Upper lobe of left lung (tissue), 6 donors: ENCODE results near the gene ERICH6B. TPM values are rescaled to one million over a fixed set of nuclear protein-coding genes. Genes with fewer than 3 reads are reported as not detected.

ENCODE experiments used
- ATAC-seq, 2 donors: fragments of 200-7000 bp; cut with Tn5 transposase; one replicate each; pipeline ENCODE4 v1.9.1; 2022; ENCODE audit warnings: mild to moderate bottlenecking in 2 of 2, moderate library complexity in 2 of 2; ENCODE audit not compliant: low FRiP score in 2 of 2
- DNase-seq, 2 donors: peaks; one replicate each; pipeline ENCODE4 v3.0.0-alpha.2; 2019 to 2020
- H3K27ac ChIP-seq, 4 donors: fragments of 200-600 bp; sonication (generic); one replicate each; pipeline ENCODE4 v1.5.1; 2016 to 2019
- H3K27me3 ChIP-seq, 4 donors: fragments of 200-600 bp; sonication (generic); one replicate each; pipeline ENCODE4 v1.5.1; 2017 to 2019
- H3K36me3 ChIP-seq, 4 donors: fragments of 200-600 bp; sonication (generic); one replicate each; pipeline ENCODE4 v1.5.1; 2016 to 2019
- H3K4me1 ChIP-seq, 4 donors: fragments of 200-600 bp; sonication (generic); one replicate each; pipeline ENCODE4 v1.5.1; 2018 to 2019
- H3K4me3 ChIP-seq, 4 donors: fragments of 200-600 bp; sonication (generic); one replicate each; pipeline ENCODE4 v1.5.1; 2017 to 2019; ENCODE audit warnings: mild to moderate bottlenecking in 2 of 4, moderate library complexity in 1 of 4
- H3K9me3 ChIP-seq, 4 donors: fragments of 200-600 bp; sonication (generic); one replicate each; pipeline ENCODE4 v1.5.1; 2018 to 2019
- EP300 ChIP-seq, 4 donors: sonication (generic); formaldehyde crosslinking; IDR thresholded peaks; one replicate each; pipeline ENCODE4 v1.5.1; 2017; ENCODE audit warnings: antibody characterized with exemption in 4 of 4, control low read depth in 2 of 4
- POLR2A ChIP-seq, 4 donors: fragments of 450-650 bp; IDR thresholded peaks; one replicate each; pipeline ENCODE4 v1.5.1; 2016 to 2017; ENCODE audit warnings: antibody characterized with exemption in 4 of 4, mild to moderate bottlenecking in 2 of 4
- POLR2AphosphoS5 ChIP-seq, 2 donors: sonication (generic); formaldehyde crosslinking; IDR thresholded peaks; one replicate each; pipeline ENCODE4 v1.5.1; 2017; ENCODE audit warnings: antibody characterized with exemption in 2 of 2
- WGBS, 2 donors: methylation state at CpG; one replicate each; pipeline ENCODE4 v1.1.5; 2017 to 2018; 5-methylcytosine and 5-hydroxymethylcytosine counted together
- total RNA-seq, 6 donors: library from RNA; depleted of rRNA in 4 of 6; stranded (reverse); fragments of >200 nt in 4 of 6; gene quantifications; one replicate each; pipeline versions ENCODE4 v1.1.0 to v1.2.1, GENCODE V29; 2016 to 2021
- TF ChIP-seq, protein P1 (sequence below), 6 experiments: fragments of 450-650 bp in 4 of 6; fragments of 200-600 bp in 2 of 6; sonication (generic) in 2 of 6; IDR thresholded peaks; one replicate each; pipeline ENCODE4 v1.5.1; 2016 to 2019; ENCODE audit warnings: antibody characterized with exemption in 6 of 6
- donor health status: DM: no; HTN: no; CAD: no; lungs with moderate emphysema.
- donor health status: DM: no; HTN: yes; CAD: no; lungs with severe emphysema.

ERICH6B gene
- total RNA-seq, 6 donors from 2014 or later = not detected

DNA sequence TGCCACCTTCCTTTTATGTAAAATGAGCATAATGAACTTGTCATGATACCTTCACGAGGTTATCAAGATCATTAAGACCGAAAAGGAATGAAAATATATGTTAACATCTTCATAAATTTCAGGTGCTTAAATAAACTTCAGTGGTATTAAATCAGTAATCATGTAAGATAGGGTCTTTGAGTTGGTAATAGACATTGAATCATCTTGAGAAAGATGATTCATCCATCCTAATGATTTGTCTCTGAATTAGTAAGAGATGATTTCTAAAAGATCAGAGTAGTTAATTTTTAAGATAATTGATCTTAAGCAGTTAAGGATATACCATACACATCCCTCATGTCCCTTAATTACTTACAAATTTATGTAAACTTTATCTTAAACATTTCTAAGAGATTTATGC is 98.8 kb downstream of the ERICH6B start:
- Histone ChIP-seq H3K27me3 (no peaks in the 10 kb centered on the region), H3K4me1 (peaks cover 0 to 6% (median 2%) of the 10 kb centered on the region in 4 donors), H3K36me3 (peaks cover 13 to 82% (median 39%) of the 10 kb centered on the region in 4 donors), H3K4me3 (no peak overlapping the region), H3K9me3 (no peaks in the 10 kb centered on the region), H3K27ac (peak overlapping the region in 2 of 4 donors; percentile 3 to 28)
- DNase-seq (no peak), ATAC-seq (no peak)
- TF ChIP-seq POLR2A (IDR thresholded peaks at IDR 0.05) (no peak), POLR2AphosphoS5 (IDR thresholded peaks at IDR 0.05) (no peak), EP300 (IDR thresholded peaks at IDR 0.05) (no peak)
- TF ChIP-seq, protein P1, sequence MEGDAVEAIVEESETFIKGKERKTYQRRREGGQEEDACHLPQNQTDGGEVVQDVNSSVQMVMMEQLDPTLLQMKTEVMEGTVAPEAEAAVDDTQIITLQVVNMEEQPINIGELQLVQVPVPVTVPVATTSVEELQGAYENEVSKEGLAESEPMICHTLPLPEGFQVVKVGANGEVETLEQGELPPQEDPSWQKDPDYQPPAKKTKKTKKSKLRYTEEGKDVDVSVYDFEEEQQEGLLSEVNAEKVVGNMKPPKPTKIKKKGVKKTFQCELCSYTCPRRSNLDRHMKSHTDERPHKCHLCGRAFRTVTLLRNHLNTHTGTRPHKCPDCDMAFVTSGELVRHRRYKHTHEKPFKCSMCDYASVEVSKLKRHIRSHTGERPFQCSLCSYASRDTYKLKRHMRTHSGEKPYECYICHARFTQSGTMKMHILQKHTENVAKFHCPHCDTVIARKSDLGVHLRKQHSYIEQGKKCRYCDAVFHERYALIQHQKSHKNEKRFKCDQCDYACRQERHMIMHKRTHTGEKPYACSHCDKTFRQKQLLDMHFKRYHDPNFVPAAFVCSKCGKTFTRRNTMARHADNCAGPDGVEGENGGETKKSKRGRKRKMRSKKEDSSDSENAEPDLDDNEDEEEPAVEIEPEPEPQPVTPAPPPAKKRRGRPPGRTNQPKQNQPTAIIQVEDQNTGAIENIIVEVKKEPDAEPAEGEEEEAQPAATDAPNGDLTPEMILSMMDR (IDR thresholded peaks at IDR 0.05) = no peak
- 56 to 66% methylated on average over 2 of the region's 2 CpGs for WGBS, 2 donors

DNA sequence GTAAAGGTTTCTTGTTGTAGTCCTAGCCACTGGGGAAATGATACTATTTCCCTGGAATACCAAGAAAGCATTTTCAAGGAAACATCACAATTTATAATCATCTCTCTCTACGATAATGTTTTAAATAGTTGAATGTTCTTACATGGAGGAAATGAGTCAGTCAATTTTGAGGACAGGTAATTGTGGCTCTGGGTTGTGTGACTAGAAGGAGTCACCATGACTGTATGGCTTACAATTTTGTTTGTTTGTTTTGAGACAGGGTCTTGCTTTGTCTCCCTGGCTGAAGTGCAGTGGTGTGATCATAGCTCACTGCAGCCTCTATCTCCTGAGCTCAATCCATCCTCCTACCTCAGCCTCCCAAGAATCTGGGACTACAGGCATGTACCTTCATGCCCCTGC is 103.4 kb downstream of the ERICH6B start:
- WGBS, 2 donors = 72 to 78% methylated on average over 1 of the region's 1 CpG

DNA sequence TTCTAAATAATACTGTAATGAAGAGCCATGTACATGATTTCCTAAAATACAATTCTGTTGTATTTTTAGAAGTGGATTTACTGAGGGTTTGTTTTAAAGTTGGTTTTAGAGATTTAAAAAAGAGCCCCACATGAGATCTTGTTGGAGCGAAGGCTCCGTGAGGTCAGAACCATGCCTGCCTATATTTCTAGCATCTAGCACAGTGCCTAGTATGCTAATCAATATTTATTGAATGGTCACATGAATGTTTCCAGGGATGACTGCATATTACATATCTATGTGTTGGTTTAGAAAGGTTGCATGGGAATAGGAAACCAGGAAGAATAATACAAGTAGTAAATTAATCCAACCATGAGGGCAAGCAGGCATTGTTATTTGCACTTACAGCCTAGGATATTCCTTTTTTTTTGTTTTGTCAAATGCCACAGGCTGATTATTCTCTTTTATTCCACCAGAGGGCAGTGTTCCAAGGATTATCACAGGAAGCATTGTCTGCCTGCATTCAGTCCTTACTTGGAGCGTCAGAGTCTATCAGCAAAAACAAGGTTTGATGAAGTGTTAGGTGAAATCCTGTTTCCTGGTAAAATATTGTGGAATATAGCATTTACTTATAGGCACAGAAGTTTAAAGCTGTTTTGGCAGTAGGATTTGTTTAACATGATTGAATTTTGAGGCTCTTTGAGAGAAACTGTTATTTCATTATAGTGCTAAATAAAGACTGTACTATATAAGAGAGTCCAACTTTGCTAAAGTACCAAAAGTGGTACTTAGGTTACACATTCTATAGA is 104.0 kb downstream of the ERICH6B start:
- Histone ChIP-seq H3K27me3 (no peaks in the 10 kb centered on the region), H3K4me1 (peaks cover 0 to 7% (median 5%) of the 10 kb centered on the region in 4 donors), H3K4me3 (no peak overlapping the region), H3K36me3 (peaks cover 7 to 82% (median 47%) of the 10 kb centered on the region in 4 donors), H3K9me3 (no peaks in the 10 kb centered on the region), H3K27ac (peak overlapping the region in 3 of 4 donors; percentile 3 to 60 (median 3))
- TF ChIP-seq, protein P1 (IDR thresholded peaks at IDR 0.05) = peak; percentile 87 to 93 (median 88)
- no peak for TF ChIP-seq POLR2AphosphoS5 (IDR thresholded peaks at IDR 0.05)
- no peak for TF ChIP-seq EP300 (IDR thresholded peaks at IDR 0.05)
- no peak for TF ChIP-seq POLR2A (IDR thresholded peaks at IDR 0.05)
- no peak for DNase-seq
- peak; percentile 78 to 87 for ATAC-seq
- 63 to 64% methylated on average over 3 of the region's 3 CpGs for WGBS, 2 donors

More for the DNA sequence above, 103.4 kb downstream of the ERICH6B start:
- TF ChIP-seq EP300 (IDR thresholded peaks at IDR 0.05) (no peak), POLR2A (IDR thresholded peaks at IDR 0.05) (no peak), POLR2AphosphoS5 (IDR thresholded peaks at IDR 0.05) (no peak)
- TF ChIP-seq, protein P1 (IDR thresholded peaks at IDR 0.05) = no peak
- H3K27ac ChIP-seq = peak overlapping the region; percentile 3 to 60 (median 28)
- H3K4me1 ChIP-seq = peaks cover 0 to 7% (median 5%) of the 10 kb centered on the region in 4 donors
- H3K36me3 ChIP-seq = peaks cover 7 to 82% (median 46%) of the 10 kb centered on the region in 4 donors
- H3K4me3 ChIP-seq = no peak overlapping the region
- H3K9me3 ChIP-seq = no peaks in the 10 kb centered on the region
- ATAC-seq (no peak), DNase-seq (no peak)
- no peaks in the 10 kb centered on the region for H3K27me3 ChIP-seq

DNA sequence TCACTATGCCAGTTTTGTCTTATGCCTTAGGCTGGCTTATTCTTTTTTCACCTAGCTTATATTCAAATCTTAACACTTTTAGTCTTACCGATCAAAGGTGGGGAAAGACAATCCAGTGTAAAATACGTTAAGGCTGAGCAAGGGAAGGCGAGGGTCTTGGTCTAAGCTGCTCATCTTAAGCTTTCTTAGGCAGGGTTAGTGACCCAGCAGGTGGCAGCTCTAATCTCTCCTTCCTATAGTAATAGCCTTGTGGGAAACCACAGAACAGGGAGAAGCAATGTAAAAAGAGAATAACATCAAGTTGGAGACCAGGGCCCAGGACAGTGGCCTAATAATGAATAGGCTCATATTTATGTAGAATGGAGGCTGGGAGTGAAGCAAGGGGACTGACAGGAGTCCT is 104.9 kb downstream of the ERICH6B start:
- Histone ChIP-seq H3K36me3 (peaks cover 14 to 81% (median 42%) of the 10 kb centered on the region in 4 donors), H3K4me1 (peaks cover 0 to 7% (median 2%) of the 10 kb centered on the region in 4 donors)
- 95 to 96% methylated on average over 3 of the region's 3 CpGs for WGBS, 2 donors

More for the DNA sequence above, 104.9 kb downstream of the ERICH6B start:
- ATAC-seq = no peak
- no peak for DNase-seq
- Histone ChIP-seq H3K4me3 (no peak overlapping the region), H3K27ac (no peak overlapping the region), H3K9me3 (no peaks in the 10 kb centered on the region), H3K27me3 (no peaks in the 10 kb centered on the region)
- no peak for TF ChIP-seq POLR2AphosphoS5 (IDR thresholded peaks at IDR 0.05)
- no peak for TF ChIP-seq EP300 (IDR thresholded peaks at IDR 0.05)
- TF ChIP-seq POLR2A (IDR thresholded peaks at IDR 0.05) = no peak
- TF ChIP-seq, protein P1 (IDR thresholded peaks at IDR 0.05) = no peak
